WTC11 (cell line): ENCODE results near the gene NUMA1. TPM values are rescaled to one million over a fixed set of nuclear protein-coding genes. Genes with fewer than 3 reads are reported as not detected.

ENCODE experiments used
- ESRRA ChIP-seq: sonication (generic); formaldehyde crosslinking; IDR thresholded peaks from 2 replicates; pipeline ENCODE4 v1.8.1; 2022; ENCODE audit warnings: mild to moderate bottlenecking, missing genetic modification reagents, borderline replicate concordance
- ETV6 ChIP-seq: sonication (generic); formaldehyde crosslinking; IDR thresholded peaks from 2 replicates; pipeline ENCODE4 v1.8.1; 2022; ENCODE audit warnings: mild to moderate bottlenecking, missing genetic modification reagents
- GABPB1 ChIP-seq: sonication (generic); formaldehyde crosslinking; IDR thresholded peaks from 2 replicates; pipeline ENCODE4 v1.8.1; 2023; ENCODE audit warnings: mild to moderate bottlenecking, missing genetic modification reagents
- JAZF1 ChIP-seq: fragments of 250-450 bp; sonication (Bioruptor Pico); IDR thresholded peaks from 2 replicates; pipeline ENCODE4 v1.9.0; 2021; ENCODE audit warnings: moderate library complexity, mild to moderate bottlenecking, inconsistent platforms
- KAT7 ChIP-seq: sonication (generic); formaldehyde crosslinking; IDR thresholded peaks from 2 replicates; pipeline ENCODE4 v1.8.1; 2023; ENCODE audit warnings: missing genetic modification reagents, mild to moderate bottlenecking, borderline replicate concordance
- ZNF121 ChIP-seq: sonication (generic); formaldehyde crosslinking; IDR thresholded peaks from 2 replicates; pipeline ENCODE4 v1.8.0; 2023; ENCODE audit warnings: missing genetic modification reagents
- ZNF671 ChIP-seq: fragments of 250-450 bp; sonication (Bioruptor Pico); IDR thresholded peaks from 2 replicates; pipeline ENCODE4 v1.8.0; 2021; ENCODE audit warnings: mild to moderate bottlenecking
- total RNA-seq: library from RNA; stranded (reverse); gene quantifications from 3 replicates; pipeline ENCODE4 v1.2.3, GENCODE V29; 2021
- TF ChIP-seq, protein P1 (sequence below): sonication (generic); formaldehyde crosslinking; IDR thresholded peaks from 2 replicates; pipeline ENCODE4 v1.8.0; 2023; ENCODE audit warnings: missing genetic modification reagents, mild to moderate bottlenecking, borderline replicate concordance
- TF ChIP-seq, protein P2 (sequence below): sonication (generic); formaldehyde crosslinking; IDR thresholded peaks from 2 replicates; pipeline ENCODE4 v1.8.0; 2022; ENCODE audit warnings: missing genetic modification reagents
- TF ChIP-seq, protein P3 (sequence below): sonication (generic); formaldehyde crosslinking; IDR thresholded peaks from 2 replicates; pipeline ENCODE4 v1.8.1; 2023; ENCODE audit warnings: mild to moderate bottlenecking, missing genetic modification reagents
- TF ChIP-seq, protein P4 (sequence below): sonication (generic); formaldehyde crosslinking; IDR thresholded peaks from 2 replicates; pipeline ENCODE4 v1.8.1; 2022; ENCODE audit warnings: mild to moderate bottlenecking, moderate library complexity, missing genetic modification reagents
- TF ChIP-seq, protein P5 (sequence below): sonication (generic); formaldehyde crosslinking; IDR thresholded peaks from 2 replicates; pipeline ENCODE4 v1.8.1; 2023; ENCODE audit warnings: mild to moderate bottlenecking, missing genetic modification reagents, borderline replicate concordance

NUMA1 gene
- total RNA-seq, 1 experiment from 2014 or later, result 147 TPM

DNA sequence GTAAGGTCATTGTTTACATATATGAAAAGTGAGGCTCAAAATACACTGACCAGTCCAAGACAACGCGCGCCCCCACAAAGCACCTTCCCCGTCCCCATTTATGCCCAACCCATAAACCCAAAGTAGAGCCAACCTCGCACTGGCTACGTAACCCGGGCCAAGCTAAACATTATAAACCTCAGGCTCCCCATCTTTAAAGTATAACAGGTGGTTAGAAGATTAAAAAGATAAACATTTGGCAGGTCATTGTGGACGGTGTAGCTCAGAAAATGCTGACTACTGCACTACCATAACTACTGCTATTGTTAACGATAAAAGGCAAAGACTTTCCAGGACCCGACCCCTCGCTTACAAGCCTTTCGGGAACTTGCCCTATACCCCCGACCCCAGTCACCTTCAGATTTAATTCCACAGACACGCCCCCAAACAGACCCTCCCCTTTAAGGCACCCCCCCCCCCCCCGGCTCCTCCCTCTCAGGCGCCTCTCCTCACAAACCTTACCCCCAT is 470 bp downstream of the NUMA1 start (continued):
- TF ChIP-seq, protein P1, sequence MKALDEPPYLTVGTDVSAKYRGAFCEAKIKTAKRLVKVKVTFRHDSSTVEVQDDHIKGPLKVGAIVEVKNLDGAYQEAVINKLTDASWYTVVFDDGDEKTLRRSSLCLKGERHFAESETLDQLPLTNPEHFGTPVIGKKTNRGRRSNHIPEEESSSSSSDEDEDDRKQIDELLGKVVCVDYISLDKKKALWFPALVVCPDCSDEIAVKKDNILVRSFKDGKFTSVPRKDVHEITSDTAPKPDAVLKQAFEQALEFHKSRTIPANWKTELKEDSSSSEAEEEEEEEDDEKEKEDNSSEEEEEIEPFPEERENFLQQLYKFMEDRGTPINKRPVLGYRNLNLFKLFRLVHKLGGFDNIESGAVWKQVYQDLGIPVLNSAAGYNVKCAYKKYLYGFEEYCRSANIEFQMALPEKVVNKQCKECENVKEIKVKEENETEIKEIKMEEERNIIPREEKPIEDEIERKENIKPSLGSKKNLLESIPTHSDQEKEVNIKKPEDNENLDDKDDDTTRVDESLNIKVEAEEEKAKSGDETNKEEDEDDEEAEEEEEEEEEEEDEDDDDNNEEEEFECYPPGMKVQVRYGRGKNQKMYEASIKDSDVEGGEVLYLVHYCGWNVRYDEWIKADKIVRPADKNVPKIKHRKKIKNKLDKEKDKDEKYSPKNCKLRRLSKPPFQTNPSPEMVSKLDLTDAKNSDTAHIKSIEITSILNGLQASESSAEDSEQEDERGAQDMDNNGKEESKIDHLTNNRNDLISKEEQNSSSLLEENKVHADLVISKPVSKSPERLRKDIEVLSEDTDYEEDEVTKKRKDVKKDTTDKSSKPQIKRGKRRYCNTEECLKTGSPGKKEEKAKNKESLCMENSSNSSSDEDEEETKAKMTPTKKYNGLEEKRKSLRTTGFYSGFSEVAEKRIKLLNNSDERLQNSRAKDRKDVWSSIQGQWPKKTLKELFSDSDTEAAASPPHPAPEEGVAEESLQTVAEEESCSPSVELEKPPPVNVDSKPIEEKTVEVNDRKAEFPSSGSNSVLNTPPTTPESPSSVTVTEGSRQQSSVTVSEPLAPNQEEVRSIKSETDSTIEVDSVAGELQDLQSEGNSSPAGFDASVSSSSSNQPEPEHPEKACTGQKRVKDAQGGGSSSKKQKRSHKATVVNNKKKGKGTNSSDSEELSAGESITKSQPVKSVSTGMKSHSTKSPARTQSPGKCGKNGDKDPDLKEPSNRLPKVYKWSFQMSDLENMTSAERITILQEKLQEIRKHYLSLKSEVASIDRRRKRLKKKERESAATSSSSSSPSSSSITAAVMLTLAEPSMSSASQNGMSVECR (CRISPR knock-in tag), result no peak
- TF ChIP-seq, protein P2, sequence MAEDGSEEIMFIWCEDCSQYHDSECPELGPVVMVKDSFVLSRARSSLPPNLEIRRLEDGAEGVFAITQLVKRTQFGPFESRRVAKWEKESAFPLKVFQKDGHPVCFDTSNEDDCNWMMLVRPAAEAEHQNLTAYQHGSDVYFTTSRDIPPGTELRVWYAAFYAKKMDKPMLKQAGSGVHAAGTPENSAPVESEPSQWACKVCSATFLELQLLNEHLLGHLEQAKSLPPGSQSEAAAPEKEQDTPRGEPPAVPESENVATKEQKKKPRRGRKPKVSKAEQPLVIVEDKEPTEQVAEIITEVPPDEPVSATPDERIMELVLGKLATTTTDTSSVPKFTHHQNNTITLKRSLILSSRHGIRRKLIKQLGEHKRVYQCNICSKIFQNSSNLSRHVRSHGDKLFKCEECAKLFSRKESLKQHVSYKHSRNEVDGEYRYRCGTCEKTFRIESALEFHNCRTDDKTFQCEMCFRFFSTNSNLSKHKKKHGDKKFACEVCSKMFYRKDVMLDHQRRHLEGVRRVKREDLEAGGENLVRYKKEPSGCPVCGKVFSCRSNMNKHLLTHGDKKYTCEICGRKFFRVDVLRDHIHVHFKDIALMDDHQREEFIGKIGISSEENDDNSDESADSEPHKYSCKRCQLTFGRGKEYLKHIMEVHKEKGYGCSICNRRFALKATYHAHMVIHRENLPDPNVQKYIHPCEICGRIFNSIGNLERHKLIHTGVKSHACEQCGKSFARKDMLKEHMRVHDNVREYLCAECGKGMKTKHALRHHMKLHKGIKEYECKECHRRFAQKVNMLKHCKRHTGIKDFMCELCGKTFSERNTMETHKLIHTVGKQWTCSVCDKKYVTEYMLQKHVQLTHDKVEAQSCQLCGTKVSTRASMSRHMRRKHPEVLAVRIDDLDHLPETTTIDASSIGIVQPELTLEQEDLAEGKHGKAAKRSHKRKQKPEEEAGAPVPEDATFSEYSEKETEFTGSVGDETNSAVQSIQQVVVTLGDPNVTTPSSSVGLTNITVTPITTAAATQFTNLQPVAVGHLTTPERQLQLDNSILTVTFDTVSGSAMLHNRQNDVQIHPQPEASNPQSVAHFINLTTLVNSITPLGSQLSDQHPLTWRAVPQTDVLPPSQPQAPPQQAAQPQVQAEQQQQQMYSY (CRISPR knock-in tag), result no peak
- TF ChIP-seq, protein P3, sequence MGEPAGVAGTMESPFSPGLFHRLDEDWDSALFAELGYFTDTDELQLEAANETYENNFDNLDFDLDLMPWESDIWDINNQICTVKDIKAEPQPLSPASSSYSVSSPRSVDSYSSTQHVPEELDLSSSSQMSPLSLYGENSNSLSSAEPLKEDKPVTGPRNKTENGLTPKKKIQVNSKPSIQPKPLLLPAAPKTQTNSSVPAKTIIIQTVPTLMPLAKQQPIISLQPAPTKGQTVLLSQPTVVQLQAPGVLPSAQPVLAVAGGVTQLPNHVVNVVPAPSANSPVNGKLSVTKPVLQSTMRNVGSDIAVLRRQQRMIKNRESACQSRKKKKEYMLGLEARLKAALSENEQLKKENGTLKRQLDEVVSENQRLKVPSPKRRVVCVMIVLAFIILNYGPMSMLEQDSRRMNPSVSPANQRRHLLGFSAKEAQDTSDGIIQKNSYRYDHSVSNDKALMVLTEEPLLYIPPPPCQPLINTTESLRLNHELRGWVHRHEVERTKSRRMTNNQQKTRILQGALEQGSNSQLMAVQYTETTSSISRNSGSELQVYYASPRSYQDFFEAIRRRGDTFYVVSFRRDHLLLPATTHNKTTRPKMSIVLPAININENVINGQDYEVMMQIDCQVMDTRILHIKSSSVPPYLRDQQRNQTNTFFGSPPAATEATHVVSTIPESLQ (CRISPR knock-in tag), result no peak
- TF ChIP-seq ZNF671 (CRISPR knock-in tag), result no peak
- TF ChIP-seq, protein P4, sequence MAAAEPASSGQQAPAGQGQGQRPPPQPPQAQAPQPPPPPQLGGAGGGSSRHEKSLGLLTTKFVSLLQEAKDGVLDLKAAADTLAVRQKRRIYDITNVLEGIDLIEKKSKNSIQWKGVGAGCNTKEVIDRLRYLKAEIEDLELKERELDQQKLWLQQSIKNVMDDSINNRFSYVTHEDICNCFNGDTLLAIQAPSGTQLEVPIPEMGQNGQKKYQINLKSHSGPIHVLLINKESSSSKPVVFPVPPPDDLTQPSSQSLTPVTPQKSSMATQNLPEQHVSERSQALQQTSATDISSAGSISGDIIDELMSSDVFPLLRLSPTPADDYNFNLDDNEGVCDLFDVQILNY (CRISPR knock-in tag), result no peak
- no peak for TF ChIP-seq ESRRA (CRISPR knock-in tag)
- TF ChIP-seq, protein P5, sequence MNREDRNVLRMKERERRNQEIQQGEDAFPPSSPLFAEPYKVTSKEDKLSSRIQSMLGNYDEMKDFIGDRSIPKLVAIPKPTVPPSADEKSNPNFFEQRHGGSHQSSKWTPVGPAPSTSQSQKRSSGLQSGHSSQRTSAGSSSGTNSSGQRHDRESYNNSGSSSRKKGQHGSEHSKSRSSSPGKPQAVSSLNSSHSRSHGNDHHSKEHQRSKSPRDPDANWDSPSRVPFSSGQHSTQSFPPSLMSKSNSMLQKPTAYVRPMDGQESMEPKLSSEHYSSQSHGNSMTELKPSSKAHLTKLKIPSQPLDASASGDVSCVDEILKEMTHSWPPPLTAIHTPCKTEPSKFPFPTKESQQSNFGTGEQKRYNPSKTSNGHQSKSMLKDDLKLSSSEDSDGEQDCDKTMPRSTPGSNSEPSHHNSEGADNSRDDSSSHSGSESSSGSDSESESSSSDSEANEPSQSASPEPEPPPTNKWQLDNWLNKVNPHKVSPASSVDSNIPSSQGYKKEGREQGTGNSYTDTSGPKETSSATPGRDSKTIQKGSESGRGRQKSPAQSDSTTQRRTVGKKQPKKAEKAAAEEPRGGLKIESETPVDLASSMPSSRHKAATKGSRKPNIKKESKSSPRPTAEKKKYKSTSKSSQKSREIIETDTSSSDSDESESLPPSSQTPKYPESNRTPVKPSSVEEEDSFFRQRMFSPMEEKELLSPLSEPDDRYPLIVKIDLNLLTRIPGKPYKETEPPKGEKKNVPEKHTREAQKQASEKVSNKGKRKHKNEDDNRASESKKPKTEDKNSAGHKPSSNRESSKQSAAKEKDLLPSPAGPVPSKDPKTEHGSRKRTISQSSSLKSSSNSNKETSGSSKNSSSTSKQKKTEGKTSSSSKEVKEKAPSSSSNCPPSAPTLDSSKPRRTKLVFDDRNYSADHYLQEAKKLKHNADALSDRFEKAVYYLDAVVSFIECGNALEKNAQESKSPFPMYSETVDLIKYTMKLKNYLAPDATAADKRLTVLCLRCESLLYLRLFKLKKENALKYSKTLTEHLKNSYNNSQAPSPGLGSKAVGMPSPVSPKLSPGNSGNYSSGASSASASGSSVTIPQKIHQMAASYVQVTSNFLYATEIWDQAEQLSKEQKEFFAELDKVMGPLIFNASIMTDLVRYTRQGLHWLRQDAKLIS (CRISPR knock-in tag), result no peak
- no peak for TF ChIP-seq KAT7
- TF ChIP-seq ETV6 (CRISPR knock-in tag), result no peak
- TF ChIP-seq JAZF1, result no peak
- no peak for TF ChIP-seq ZNF121 (CRISPR knock-in tag)
- no peak for TF ChIP-seq GABPB1 (CRISPR knock-in tag)
